SK-N-SH (cell line): ENCODE data around the gene LARGE1. TPM values are rescaled to one million over a fixed set of nuclear protein-coding genes. Genes with fewer than 3 reads are reported as not detected.

Experiments used
- CTCF ChIA-PET: fragments of 300-600, 350-600 bp; formaldehyde crosslinking; extraction: SDS; loops from one replicate; lab custom pipeline; 2021; lab: Yijun Ruan, JAX
- POLR2A ChIA-PET: fragments of 350-600 bp; sonication (Branson Sonifier 250); formaldehyde crosslinking; extraction: SDS; loops from one replicate; lab custom pipeline; 2020; ENCODE audit warnings: antibody characterized with exemption, inconsistent platforms; lab: Yijun Ruan, JAX
- DNase-seq: peaks from one replicate; pipeline ENCODE4 v3.0.0; 2012
- H2AFZ ChIP-seq: fragments of 200-600 bp; sonication (generic); 2 replicates; pipeline ENCODE4 v1.8.1; 2016; ENCODE audit warnings: antibody characterized with exemption, mild to moderate bottlenecking, low read depth
- H3F3A ChIP-seq: fragments of 200-600 bp; sonication (generic); replicated peaks from 2 replicates; pipeline ENCODE3; 2016; ENCODE audit warnings: antibody characterized with exemption, mild to moderate bottlenecking; ENCODE audit not compliant: insufficient read depth
- H3K27ac ChIP-seq, 2 experiments: fragments of 200-500 bp in 1 of 2; fragments of 200-600 bp in 1 of 2; sonication (Bioruptor generic) in 1 of 2; sonication (generic), shearing (Covaris generic) in 1 of 2; 2 replicates each; pipeline versions ENCODE4 v1.5.1 to v1.6.1; 2014 to 2016; ENCODE audit warnings: low read depth in 2 of 2, inconsistent platforms in 1 of 2, low read length in 1 of 2, mild to moderate bottlenecking in 1 of 2, mixed read lengths in 1 of 2
- H3K27me3 ChIP-seq: fragments of 200-600 bp; sonication (generic), shearing (Covaris generic); 2 replicates; pipeline ENCODE4 v1.6.1; 2016; ENCODE audit warnings: mixed run types; ENCODE audit not compliant: insufficient read depth
- H3K36me3 ChIP-seq, 2 experiments: fragments of 200-500 bp in 1 of 2; fragments of 200-600 bp in 1 of 2; sonication (Bioruptor generic) in 1 of 2; sonication (generic) in 1 of 2; replicated peaks in 1 of 2; 2 replicates each; pipeline versions ENCODE3 to v1.5.1; 2014 to 2016; ENCODE audit warnings: low read length in 1 of 2, mild to moderate bottlenecking in 1 of 2; ENCODE audit not compliant: insufficient read depth in 2 of 2, control insufficient read depth in 1 of 2
- H3K4me1 ChIP-seq, 2 experiments: fragments of 200-500 bp in 1 of 2; fragments of 200-600 bp in 1 of 2; sonication (Bioruptor generic) in 1 of 2; sonication (generic), shearing (Covaris generic) in 1 of 2; 2 replicates each; pipeline versions ENCODE4 v1.5.1 to v1.6.1; 2014 to 2016; ENCODE audit warnings: low read depth in 1 of 2, low read length in 1 of 2, mixed run types in 1 of 2; ENCODE audit not compliant: insufficient read depth in 2 of 2, control insufficient read depth in 1 of 2
- H3K4me2 ChIP-seq: fragments of 200-600 bp; sonication (generic), shearing (Covaris generic); 2 replicates; pipeline ENCODE4 v1.6.1; 2017; ENCODE audit warnings: mixed run types
- H3K4me3 ChIP-seq, 2 experiments: fragments of 200-500 bp in 1 of 2; fragments of 200-600 bp in 1 of 2; sonication (Bioruptor generic) in 1 of 2; sonication (generic), shearing (Covaris generic) in 1 of 2; 2 replicates each; pipeline versions ENCODE4 v1.5.1 to v1.8.1; 2014 to 2016; ENCODE audit warnings: low read depth in 2 of 2, inconsistent platforms in 1 of 2, low read length in 1 of 2, mild to moderate bottlenecking in 1 of 2, mixed read lengths in 1 of 2, moderate library complexity in 1 of 2
- H3K79me2 ChIP-seq: fragments of 200-600 bp; sonication (generic); 2 replicates; pipeline ENCODE4 v1.8.1; 2017; ENCODE audit warnings: mild to moderate bottlenecking; ENCODE audit not compliant: insufficient read depth
- H3K9ac ChIP-seq: fragments of 200-600 bp; sonication (generic); 2 replicates; pipeline ENCODE4 v1.6.1; 2017; ENCODE audit warnings: mixed run types
- H3K9me2 ChIP-seq: fragments of 200-600 bp; sonication (generic); 2 replicates; pipeline ENCODE4 v1.6.1; 2017; ENCODE audit warnings: mixed run types
- H3K9me3 ChIP-seq: fragments of 200-600 bp; sonication (generic); 2 replicates; pipeline ENCODE4 v1.6.1; 2017; ENCODE audit warnings: mixed run types, mild to moderate bottlenecking, moderate library complexity
- H4K20me1 ChIP-seq: fragments of 200-600 bp; sonication (generic); 2 replicates; pipeline ENCODE4 v1.6.1; 2017; ENCODE audit warnings: mild to moderate bottlenecking, mixed run types; ENCODE audit not compliant: insufficient read depth
- CHD2 ChIP-seq: fragments of 150-350 bp; IDR thresholded peaks from 2 replicates; pipeline ENCODE4 v1.6.1; 2018; ENCODE audit warnings: low read length; ENCODE audit not compliant: partially characterized antibody
- CTCF ChIP-seq: fragments of 200-600 bp; sonication (generic); IDR thresholded peaks from 2 replicates; pipeline ENCODE4 v1.6.1; 2017; ENCODE audit warnings: antibody characterized with exemption, mild to moderate bottlenecking, moderate library complexity
- ELF1 ChIP-seq: IDR thresholded peaks from 2 replicates; pipeline ENCODE4 v1.4.0; 2012
- FOXJ3 ChIP-seq: sonication (generic); formaldehyde crosslinking; IDR thresholded peaks from 2 replicates; pipeline ENCODE4 v1.5.1; 2020; ENCODE audit warnings: mild to moderate bottlenecking, missing genetic modification reagents
- FOXM1 ChIP-seq: IDR thresholded peaks from 2 replicates; pipeline ENCODE4 v1.4.0; 2012; ENCODE audit warnings: low read depth, mild to moderate bottlenecking
- GABPA ChIP-seq: IDR thresholded peaks from 2 replicates; pipeline ENCODE4 v1.4.0; 2012; ENCODE audit warnings: low read depth, mild to moderate bottlenecking
- GATA2 ChIP-seq: sonication (generic); formaldehyde crosslinking; IDR thresholded peaks from 2 replicates; pipeline ENCODE4 v1.5.0; 2020; ENCODE audit warnings: mild to moderate bottlenecking, missing genetic modification reagents
- IRF3 ChIP-seq: fragments of 150-350 bp; IDR thresholded peaks from 2 replicates; pipeline ENCODE4 v1.6.1; 2016; ENCODE audit warnings: mild to moderate bottlenecking, low read depth, low read length
- JUND ChIP-seq: IDR thresholded peaks from 2 replicates; pipeline ENCODE4 v1.4.0; 2012
- MAX ChIP-seq: IDR thresholded peaks from 2 replicates; pipeline ENCODE4 v1.4.0; 2012; ENCODE audit warnings: low read depth
- MEF2A ChIP-seq: IDR thresholded peaks from 2 replicates; pipeline ENCODE4 v1.4.0; 2012; ENCODE audit warnings: low read depth, borderline replicate concordance
- NFIC ChIP-seq: IDR thresholded peaks from 2 replicates; pipeline ENCODE4 v1.4.0; 2012; ENCODE audit warnings: borderline replicate concordance
- NRF1 ChIP-seq: IDR thresholded peaks from 2 replicates; pipeline ENCODE4 v1.6.1; 2012; ENCODE audit warnings: low read depth, mild to moderate bottlenecking, low read length
- PBX3 ChIP-seq: IDR thresholded peaks from 2 replicates; pipeline ENCODE4; 2012
- RAD21 ChIP-seq: IDR thresholded peaks from 2 replicates; pipeline ENCODE4 v1.6.1; 2012; ENCODE audit warnings: mild to moderate bottlenecking, low read length
- REST ChIP-seq: IDR thresholded peaks from 2 replicates; pipeline ENCODE4 v1.6.1; 2012; ENCODE audit warnings: mild to moderate bottlenecking, low read depth, low read length, moderate library complexity
- SMC3 ChIP-seq: IDR thresholded peaks from 2 replicates; pipeline ENCODE4 v1.6.1; 2012; ENCODE audit warnings: low read depth, low read length, improper control_type of control experiment
- TAF1 ChIP-seq: IDR thresholded peaks from 2 replicates; pipeline ENCODE4 v1.6.1; 2012; ENCODE audit warnings: low read depth, mild to moderate bottlenecking, low read length, moderate library complexity, borderline replicate concordance
- TCF12 ChIP-seq: IDR thresholded peaks from 2 replicates; pipeline ENCODE4 v1.4.0; 2012
- USF1 ChIP-seq: IDR thresholded peaks from 2 replicates; pipeline ENCODE4 v1.4.0; 2012; ENCODE audit warnings: low read depth, borderline replicate concordance
- WGBS: methylation state at CpG from one replicate; pipeline ENCODE4 v1.1.6; 2017; ENCODE audit warnings: low lambda C conversion rate; 5-methylcytosine and 5-hydroxymethylcytosine counted together
- polyA plus RNA-seq, 3 experiments: library from polyadenylated mRNA; depleted of rRNA; stranded (reverse); fragments of >200 nt; gene quantifications; 2 replicates each; pipeline ENCODE4 v1.2.3, GENCODE V29; 2012

LARGE1 gene
- polyA plus RNA-seq, 1 of the 3 experiments (the other 2 are of a cell fraction) = 1.1 TPM

GRCh38 chr22:33248948-33249347 is 671.3 kb downstream of the LARGE1 start:
- Histone ChIP-seq H4K20me1 (no peaks in the 10 kb centered on the region), H3K4me2 (no peak overlapping the region), H3K9ac (no peak overlapping the region), H3K27me3 (no peaks in the 10 kb centered on the region), H3K4me1 (no peaks in the 10 kb centered on the region; a peak in 1 of 4 replicates), H3K27ac (no peak overlapping the region), H3K36me3 (no peaks in the 10 kb centered on the region), H3K9me3 (no peaks in the 10 kb centered on the region)
- POLR2A ChIA-PET = no interaction called here
- DNase-seq = no peak
- CTCF ChIA-PET = no interaction called here
- WGBS = 2% methylated on average over 2 of the region's 2 CpGs
- TF ChIP-seq IRF3 (no peak), CTCF (no peak), CHD2 (no peak), RAD21 (no peak), REST (no peak), USF1 (no peak), PBX3 (no peak), GABPA (no peak), TAF1 (no peak), SMC3 (no peak), MEF2A (no peak), FOXJ3 (CRISPR knock-in tag) (no peak), TCF12 (no peak), NFIC (no peak), JUND (no peak), NRF1 (no peak), MAX (no peak), ELF1 (no peak), GATA2 (CRISPR knock-in tag) (no peak), FOXM1 (no peak)
- TF ChIP-seq, all 33 proteins: peak for 0
- H2AFZ ChIP-seq = no peak overlapping the region
- H3K9me2 ChIP-seq = no peaks in the 10 kb centered on the region
- no peaks in the 10 kb centered on the region for H3F3A ChIP-seq
- no peaks in the 10 kb centered on the region for H3K79me2 ChIP-seq
- H3K4me3 ChIP-seq = no peak overlapping the region
